Measurements from ENCODE around the gene TCF7L1.
A peak's percentile ranks its signal among the peaks of the same experiment; 100 is the strongest.
"Not testable (repeated sequence)": the region's sequence is repeated elsewhere in the genome, so short reads cannot be mapped to it uniquely, and the experiment has no call there.

The TCF7L1 gene

GRCh38 chr2:85185431-85185940, 52.3 kb downstream of the TCF7L1 start:
- DNase-seq, result no peak

DNA sequence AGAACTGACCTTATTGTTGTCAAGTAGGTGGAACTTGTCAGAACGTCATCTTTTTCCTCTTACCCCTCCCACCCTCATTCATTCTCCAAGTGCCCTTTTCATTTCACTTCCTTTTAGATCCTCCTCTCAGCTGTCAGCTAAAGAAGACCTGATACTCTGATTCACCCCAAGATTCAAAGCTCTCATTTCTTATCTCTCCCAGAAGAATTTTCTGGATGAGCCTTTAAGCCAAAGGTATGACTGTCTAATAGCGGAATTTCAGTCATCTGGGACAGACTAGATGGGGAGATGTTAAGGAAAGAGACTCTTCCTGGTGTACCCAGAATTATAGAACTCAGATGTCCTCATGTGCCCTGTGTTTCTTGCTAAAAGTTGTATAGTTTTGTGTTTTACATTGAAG, 53.9 kb downstream of the TCF7L1 start:
- no peak for DNase-seq

- peak; percentile 56 for DNase-seq
Observed at GRCh38 chr2:85188852-85189251, 55.7 kb downstream of the TCF7L1 start.

GRCh38 chr2:85189606-85190270, 56.5 kb downstream of the TCF7L1 start:
- DNase-seq, result no peak

DNA sequence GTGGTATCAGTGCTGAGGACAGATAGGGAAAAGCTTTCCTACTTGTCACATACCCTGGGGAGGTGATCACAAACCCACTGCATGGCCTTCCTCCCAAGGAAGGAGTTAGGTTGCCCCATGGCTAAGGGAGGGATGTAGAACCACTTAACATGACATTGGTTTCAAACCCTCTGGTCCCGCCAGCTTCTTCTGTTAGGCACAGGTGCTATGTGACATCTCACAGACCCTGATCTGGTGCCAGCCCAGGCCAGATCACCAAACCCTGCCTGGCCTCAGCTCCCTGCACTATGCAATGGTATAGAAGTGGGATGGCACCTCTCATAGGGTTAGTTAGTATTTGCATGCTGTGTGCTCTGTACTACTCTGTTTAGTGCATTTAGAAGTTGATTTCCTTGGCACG, 58.0 kb downstream of the TCF7L1 start:
- DNase-seq, result no peak

DNA sequence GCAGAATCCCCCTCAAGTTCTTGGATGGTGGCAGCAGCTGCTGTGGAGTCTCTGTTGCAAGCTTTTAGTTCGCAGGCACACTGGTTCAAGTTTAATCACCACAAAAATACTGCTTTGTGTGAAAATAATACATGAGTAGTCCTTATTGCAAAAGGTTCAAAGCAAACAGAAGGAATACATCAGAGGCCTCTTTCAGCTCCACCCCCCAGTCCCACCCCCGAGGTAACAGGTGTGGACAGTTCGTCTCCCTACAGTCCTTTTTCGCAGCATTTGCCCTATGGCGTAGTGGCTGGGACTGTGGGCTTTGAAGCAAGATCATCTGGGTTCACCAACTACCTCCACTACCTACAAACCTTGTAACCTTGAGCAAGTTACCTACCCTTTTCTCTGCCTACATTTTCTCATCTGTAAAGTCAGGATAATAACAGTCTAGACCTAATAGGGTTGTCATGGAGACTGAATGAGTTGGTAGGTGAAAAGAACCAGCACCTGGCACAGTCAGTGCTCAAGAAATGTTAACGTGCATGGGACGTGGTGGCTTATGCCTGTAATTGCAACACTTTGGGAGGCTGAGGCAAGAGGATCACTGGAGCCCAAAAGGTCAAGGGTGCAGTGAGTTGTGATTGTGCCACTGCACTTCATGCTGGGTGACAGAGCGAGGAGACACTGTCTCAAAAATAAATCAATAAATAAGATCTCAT, 61.7 kb downstream of the TCF7L1 start:
- no peak for DNase-seq

GRCh38 chr2:85195956-85196355, 62.8 kb downstream of the TCF7L1 start:
- DNase-seq, result no peak

GRCh38 chr2:85199698-85200097, 66.5 kb downstream of the TCF7L1 start:
- no peak for DNase-seq

GRCh38 chr2:85209887-85210286, 76.7 kb downstream of the TCF7L1 start:
- no peak for DNase-seq

GRCh38 chr2:85210511-85210910, 77.3 kb downstream of the TCF7L1 start:
- DNase-seq, result no peak

GRCh38 chr2:85211606-85212005, 78.4 kb downstream of the TCF7L1 start:
- not testable (repeated sequence) for DNase-seq

- DNase-seq, result no peak
Observed at GRCh38 chr2:85212841-85213240, 79.6 kb downstream of the TCF7L1 start.

- no peak for DNase-seq
Observed at GRCh38 chr2:85213404-85213803, 80.2 kb downstream of the TCF7L1 start.

- no peak for DNase-seq
Observed at GRCh38 chr2:85213901-85214512, 80.8 kb downstream of the TCF7L1 start.

GRCh38 chr2:85215081-85215447, 81.9 kb downstream of the TCF7L1 start:
- no peak for DNase-seq

DNA sequence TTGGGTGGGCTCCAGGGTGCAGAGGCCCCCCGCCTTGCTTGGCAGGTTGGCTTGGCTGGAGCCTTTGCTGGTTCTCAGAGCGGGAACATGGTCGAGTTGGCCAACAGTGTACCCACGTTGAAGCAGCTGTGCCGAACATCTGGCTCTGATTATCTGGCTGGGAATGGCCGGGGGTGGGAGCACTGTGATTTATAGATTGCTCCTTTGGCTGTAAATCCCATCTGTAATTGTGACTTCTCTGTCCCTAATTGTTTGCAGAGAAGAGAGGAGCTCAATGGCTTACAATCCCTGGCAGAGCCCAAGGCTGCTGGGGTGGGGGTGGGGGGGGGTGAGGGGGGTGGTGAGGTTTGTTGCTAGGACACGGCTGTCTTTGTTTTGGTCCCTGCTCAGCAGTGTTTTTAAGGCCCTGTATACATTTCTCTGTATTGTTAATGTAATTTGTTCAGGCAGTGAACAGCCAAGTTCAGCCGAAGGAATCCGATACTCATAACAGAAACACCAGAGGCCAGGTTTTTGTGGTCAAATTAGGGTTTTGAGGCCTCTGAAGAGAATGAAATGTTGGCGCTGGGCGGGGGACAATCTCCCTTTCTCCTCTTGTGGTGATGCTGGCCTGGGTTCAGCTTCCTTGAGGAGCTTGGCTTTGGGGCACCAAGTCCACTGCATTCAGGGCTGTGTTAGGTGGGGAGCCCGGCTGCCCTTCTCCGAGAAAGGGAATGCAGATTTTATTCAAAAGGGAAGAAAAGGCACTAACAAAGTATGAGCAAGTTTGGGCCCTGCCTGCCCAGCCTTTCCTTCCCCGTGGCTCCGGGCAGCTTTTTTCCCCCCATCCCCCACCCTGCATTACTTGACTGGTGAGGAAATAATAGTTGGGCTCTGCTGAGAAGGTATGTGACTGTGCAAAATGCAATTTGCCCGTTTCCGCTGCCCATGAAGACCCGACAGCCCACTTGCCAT, 82.5 kb downstream of the TCF7L1 start:
- DNase-seq, result peak; percentile 57

DNA sequence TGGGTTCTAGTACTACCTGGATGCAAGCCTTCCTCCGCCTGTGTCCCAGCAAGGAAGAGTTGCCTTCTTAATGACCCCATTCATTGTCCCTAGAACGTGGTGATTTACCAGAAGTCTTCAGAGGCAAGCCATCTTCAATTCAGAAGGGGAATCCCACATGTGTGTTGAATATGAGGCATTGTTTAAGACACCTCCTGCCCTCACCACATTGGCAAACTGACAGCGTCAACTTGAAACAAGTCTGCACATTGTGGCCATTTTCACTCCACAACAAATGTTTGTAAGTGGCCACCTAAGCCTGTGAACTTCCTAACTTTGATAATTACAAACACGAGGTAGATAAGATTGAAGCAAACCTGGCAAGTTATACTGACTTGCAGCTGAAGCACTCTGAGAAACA, 83.7 kb downstream of the TCF7L1 start:
- DNase-seq, result no peak

DNA sequence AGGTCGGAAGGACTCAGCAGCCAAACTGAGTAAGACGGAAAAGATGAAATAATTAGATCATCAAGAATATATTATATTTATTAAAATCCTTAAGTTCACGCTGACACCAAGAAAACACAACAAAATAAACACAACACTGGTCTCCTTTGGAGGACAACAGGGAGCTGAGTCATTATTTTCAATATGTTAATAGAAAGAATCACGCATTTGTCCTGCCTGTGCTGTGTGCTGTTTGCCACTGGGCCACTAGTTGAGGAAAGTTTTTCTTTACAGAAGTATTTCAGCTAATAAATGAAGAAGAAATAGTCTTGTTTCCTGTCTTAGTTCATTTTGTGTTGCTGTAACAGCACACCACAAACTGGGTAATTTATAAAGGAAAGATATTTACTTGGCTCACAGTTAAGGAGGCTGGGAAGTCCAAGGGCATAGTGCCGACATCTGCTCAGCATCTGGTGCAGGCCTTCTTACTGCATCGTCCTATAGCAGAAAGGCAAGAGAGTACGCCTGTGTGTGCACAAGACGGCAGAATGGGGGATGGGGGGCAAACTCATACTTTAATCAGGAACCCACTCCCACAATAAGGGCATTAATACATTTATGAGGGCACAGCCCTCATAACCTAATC, 88.0 kb downstream of the TCF7L1 start:
- DNase-seq, result no peak

GRCh38 chr2:85222792-85223191, 89.6 kb downstream of the TCF7L1 start:
- DNase-seq, result no peak

DNA sequence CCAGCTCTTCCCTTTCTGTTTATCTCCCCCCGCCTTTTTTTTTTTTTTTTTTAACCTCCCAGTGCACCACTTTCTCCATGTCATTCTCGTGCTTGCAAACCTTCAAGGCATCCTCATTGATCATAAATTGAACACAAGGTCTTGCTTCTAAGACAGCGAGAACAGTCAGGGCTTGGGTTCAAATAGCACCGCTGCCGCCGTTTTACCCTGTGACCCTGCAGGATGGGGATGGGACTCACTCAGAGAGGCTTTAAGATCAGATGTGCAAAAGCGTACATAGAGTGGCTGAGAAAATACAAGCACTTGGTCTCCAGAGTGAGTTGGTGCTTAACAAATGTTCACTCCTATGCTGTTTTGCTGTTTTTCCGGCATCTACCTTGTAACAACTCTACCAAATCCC, 93.6 kb downstream of the TCF7L1 start:
- no peak for DNase-seq

GRCh38 chr2:85230679-85231467, 97.7 kb downstream of the TCF7L1 start:
- no peak for DNase-seq

- no peak for DNase-seq
Observed at GRCh38 chr2:85231468-85231805, 98.2 kb downstream of the TCF7L1 start.
